NCI-H1436 (cell line): ENCODE data around the gene UAP1L1.
"Not testable (repeated sequence)": the region's sequence is repeated elsewhere in the genome, so short reads cannot be mapped to it uniquely, and the experiment has no call there.

Experiments used
- DNase-seq: peaks from one replicate; lab custom pipeline; 2025; lab: John Stamatoyannopoulos, UW

UAP1L1 gene

GRCh38 chr9:137114613-137115393 lies 37.5 kb downstream of the UAP1L1 start, which contains the start of gene DPP7:
Gene DPP7 (minus strand): TSS chr9:137114733. CDS start chr9:137114713, 20 bp downstream.
- DNase-seq = peak; percentile 44

- DNase-seq = no peak
Measured at GRCh38 chr9:137115394-137116026, 38.2 kb downstream of the UAP1L1 start.

- DNase-seq = no peak
Measured at GRCh38 chr9:137116027-137116507, 38.8 kb downstream of the UAP1L1 start.

DNA sequence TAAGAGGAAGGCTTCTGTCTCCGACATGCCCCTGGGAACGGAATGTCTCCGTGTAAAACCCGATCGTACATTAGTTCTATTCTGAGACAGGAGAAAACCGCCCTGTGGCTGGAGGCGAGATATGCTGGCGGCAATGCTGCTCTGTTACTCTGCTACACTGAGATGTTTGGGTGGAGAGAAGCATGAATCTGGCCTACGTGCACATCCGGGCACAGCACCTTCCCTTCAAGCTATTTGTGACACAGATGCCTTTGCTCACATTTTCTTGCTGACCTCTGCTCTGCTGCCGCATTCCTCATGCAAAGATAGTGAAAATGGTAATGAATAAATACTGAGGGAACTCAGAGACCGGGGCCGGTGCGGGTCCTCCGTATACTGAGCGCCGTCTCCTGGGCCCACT lies 39.4 kb downstream of the UAP1L1 start:
- no peak for DNase-seq

GRCh38 chr9:137117269-137117731 lies 40.0 kb downstream of the UAP1L1 start:
- DNase-seq = no peak

- DNase-seq = not testable (repeated sequence)
Measured at GRCh38 chr9:137118092-137118603, 40.8 kb downstream of the UAP1L1 start.

DNA sequence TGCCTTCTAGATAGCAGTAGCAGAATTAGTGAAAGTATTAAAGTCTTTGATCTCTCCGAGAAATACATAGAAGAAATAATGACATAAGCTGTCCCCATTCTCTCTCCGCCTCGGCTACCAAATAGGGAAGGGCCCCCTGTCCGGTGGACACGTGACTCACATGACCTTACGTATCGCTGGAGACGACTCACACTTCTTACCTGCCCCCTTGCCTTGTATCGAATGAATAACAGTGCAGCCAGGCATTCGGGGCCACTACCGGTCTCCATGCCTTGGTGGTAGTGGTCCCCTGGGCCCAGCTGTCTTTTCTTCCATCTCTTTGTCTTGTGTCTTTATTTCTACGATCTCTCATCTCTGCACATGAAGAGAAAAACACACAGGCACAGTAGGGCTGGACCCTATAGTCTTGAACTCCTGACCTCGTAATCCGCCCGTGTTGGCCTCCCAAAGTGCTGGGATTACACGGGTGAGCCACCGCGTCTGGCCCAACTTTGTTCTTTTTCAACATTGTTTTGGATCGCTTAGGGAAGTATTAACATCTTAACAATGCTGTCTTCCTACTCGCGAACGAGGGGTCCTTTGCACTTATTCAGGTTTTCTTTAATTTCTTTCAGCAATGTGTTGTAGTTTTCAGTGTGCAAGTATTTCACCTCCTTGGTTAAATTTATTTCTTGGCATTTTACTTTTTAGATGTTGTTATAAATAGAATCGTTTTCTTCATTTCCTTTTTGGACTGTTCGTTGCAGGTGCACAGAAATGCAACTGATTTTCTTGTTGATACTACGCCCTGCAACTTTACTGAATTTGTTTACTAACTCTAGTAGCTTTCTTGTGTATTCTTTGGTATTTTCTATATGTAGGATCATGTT lies 44.8 kb downstream of the UAP1L1 start:
- not testable (repeated sequence) for DNase-seq

DNA sequence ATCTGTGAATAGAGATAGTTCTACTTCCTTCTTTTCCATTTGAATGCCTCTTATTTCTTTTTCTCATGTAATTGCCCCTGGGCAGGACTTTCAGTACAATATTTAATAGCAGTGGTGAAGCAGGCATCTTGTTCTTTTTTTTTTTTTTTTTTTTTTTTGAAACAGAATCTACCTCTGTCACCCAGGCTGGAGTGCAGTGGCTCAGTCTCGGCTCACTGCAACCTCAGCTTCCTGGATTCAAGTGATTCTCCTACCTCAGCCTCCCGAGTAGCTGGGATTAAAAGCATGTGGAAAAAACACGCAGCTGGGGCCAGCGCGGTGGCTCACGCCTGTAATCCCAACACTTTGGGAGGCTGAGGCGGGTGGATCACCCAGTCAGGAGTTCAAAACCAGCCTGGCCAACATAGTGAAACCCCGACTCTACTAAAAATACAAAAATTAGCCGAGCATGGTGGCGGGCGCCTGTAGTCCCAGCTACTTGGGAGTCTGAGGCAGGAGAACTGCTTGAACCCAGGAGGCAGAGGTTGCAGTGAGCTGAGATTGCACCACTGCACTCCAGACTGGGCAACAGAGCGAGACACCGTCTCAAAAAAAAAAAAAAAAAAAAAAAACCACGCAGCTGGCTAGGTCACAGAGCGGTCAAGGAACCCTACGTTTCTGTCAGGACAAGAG lies 45.6 kb downstream of the UAP1L1 start:
- DNase-seq = not testable (repeated sequence)

- DNase-seq = no peak
Measured at GRCh38 chr9:137123468-137123837, 46.1 kb downstream of the UAP1L1 start.

DNA sequence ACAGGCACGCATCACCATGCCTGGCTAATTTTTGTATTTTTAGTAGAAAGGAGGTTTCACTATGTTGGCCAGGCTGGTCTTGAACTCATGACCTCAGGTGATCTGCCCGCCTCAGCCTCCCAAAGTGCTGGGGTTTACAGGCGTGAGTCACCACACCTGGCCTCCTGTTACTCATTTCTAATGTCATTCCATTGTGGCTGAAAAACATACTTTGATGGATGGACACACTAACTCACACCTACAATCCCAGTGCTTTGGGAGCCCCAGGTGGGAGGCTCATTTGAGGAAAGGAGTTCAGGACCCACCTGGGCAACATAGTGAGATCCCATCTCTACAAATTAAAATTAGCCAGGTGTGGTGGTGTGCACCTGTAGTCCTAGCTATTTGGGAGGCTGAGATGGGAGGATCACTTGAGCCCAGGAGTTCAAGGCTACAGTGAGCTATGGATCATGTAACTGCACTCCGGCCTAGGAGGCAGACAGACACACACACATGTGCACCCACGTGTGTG lies 46.7 kb downstream of the UAP1L1 start:
- not testable (repeated sequence) for DNase-seq

DNA sequence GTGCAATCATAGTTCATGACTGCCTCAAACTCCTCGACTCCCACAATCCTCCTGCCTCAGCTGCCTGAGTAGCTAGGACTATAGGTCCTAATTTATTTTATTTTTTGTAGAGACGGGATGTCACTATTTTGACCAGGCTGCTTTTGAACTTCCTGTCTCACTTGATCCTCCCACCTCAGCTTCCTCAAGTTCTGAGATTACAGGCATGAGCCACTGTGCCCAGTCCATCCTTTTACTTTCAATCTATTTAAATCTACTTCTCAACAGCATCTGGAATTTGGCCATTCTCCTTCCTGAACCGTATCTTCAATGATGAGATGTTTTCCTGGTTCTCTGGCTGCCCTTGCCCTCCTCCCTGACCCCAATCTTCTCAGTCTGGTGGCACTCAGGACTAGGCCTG lies 49.5 kb downstream of the UAP1L1 start:
- no peak for DNase-seq

- DNase-seq = no peak
Measured at GRCh38 chr9:137127301-137128157, 50.2 kb downstream of the UAP1L1 start.

- DNase-seq = no peak
Measured at GRCh38 chr9:137128158-137128861, 51.0 kb downstream of the UAP1L1 start.

- DNase-seq = no peak
Measured at GRCh38 chr9:137128862-137129455, 51.6 kb downstream of the UAP1L1 start.

DNA sequence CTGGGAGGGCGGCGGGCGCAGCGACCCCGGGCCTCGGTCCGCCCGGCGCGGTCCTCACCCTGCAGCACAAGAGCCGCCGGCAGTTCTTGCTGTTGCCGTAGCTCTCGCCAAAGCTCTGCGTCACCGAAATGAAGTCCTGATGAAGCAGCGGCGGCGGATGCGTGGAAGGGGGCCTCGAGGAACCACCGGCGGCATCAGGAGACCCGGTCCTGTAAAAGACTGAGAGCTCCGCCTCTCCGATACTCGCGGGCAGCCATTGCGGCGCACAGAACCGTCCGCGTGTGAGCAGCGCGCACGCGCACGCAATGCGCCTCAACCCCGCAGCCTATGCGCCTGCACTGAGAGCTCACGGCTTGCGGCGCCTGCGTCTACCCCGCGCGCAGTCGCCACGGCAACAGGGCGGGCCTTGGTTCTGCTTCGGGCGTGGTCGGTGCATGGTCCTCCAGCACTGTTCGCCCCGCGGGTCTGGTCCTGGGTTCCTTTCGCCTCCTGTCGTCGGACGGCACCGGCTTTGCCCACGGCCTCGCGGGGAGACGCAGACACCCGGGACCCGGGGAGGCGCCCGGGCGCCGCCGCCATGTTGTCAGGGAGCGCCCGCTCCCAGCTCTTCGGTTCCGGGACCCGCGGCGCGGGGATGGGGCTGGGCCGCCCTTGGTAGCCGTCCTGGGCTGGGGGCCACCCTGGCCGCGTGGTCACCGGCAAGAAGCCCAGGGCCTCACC lies 52.3 kb downstream of the UAP1L1 start:
- DNase-seq = peak; percentile 85

DNA sequence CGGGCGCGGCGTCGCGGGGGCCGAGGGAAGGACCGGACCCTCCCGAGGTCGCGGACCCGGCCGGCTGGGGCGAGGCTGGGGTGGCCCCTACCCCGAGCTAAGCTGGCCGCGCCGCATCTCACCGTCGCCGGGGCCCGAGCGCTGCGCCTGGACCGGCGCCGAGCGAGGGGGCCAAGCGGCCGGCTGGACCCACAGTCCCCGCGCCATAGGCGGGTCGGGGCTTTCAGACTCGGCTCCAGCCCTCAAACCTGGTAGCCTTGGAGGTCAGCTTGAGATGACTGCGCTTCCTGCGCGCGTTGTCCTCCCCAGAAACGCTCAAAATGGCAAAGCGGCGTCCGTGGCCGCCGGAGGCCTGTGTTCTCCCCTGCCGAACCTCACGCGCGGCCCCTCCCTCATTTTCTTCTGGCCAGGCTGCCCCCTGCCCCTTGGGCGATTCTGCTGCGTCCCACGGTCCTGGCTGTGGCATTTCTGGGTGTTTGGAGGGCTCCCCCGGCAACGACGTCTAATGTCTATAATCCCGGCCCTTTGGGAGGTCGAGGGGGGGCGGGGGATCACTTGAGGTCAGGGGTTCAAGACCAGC lies 52.9 kb downstream of the UAP1L1 start:
- no peak for DNase-seq
